ENCODE measurements around the gene TSHR. TPM values are rescaled to one million over a fixed set of nuclear protein-coding genes. Genes with fewer than 3 reads are reported as not detected.

Gene TSHR
- total and polyA plus RNA-seq, 2 donors (not counting 3 experiments of a cell fraction or from before 2014, with no cell fraction given) = not detected

DNA sequence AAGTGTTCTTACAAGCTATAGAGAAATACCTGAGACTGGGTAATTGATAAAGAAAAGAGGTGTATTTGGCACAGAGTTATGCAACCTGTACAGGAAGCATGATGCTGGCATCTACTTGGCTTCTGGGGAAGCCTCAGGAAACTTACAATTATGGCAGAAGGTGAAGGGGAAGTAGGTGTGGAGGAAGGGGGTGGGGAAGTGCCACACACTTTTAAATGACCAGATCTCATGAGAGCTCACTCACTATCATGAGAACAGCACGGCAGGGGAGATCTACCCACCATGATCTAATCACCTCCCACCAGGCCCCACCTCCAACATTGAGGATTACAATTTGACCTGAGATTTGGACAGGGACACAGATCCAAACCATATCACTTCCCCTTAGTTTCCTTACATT, 32.8 kb downstream of the TSHR start:
- Histone ChIP-seq H3K27me3 (ENCODE audit: control insufficient read depth in 2 of 2, insufficient read depth in 2 of 2, low read length in 2 of 2) (peaks cover 0 to 9% of the 10 kb centered on the region in 2 experiments), H3K9ac (replicated peaks; ENCODE audit: extremely low read depth, insufficient read depth, low read length) (no peak overlapping the region), H3K27ac (ENCODE audit: insufficient read depth, low read depth, low read length) (no peak overlapping the region), H3K79me2 (ENCODE audit: control insufficient read depth, insufficient read depth, low read length) (no peaks in the 10 kb centered on the region), H2AFZ (ENCODE audit: low read depth, low read length) (no peak overlapping the region), H3K4me3 (replicated peaks in 1 of 3; ENCODE audit: insufficient read depth in 1 of 3, low read depth in 1 of 3, low read length in 3 of 3) (no peak overlapping the region), H3K36me3 (ENCODE audit: control insufficient read depth in 2 of 2, extremely low read depth in 1 of 2, insufficient read depth in 2 of 2, low read length in 2 of 2) (no peaks in the 10 kb centered on the region), H3K9me1 (replicated peaks; ENCODE audit: control insufficient read depth, extremely low read depth, insufficient read depth, low read length) (no peaks in the 10 kb centered on the region), H4K20me1 (replicated peaks; ENCODE audit: control insufficient read depth, extremely low read depth, insufficient read depth, low read length) (no peaks in the 10 kb centered on the region), H3K4me1 (ENCODE audit: control insufficient read depth, extremely low read depth, insufficient read depth, low read length) (no peaks in the 10 kb centered on the region), H3K4me2 (ENCODE audit: insufficient read depth, low read length) (no peak overlapping the region), H3K9me3 (replicated peaks; ENCODE audit: control insufficient read depth, insufficient read depth, low read length) (no peaks in the 10 kb centered on the region)
- FAIRE-seq (no peak), DNase-seq (ENCODE audit: low read depth, low spot score) (no peak)
- no TSS peak for BruUV-seq (replicated peaks)
- TF ChIP-seq POLR2A (IDR thresholded peaks at IDR 0.05; ENCODE audit: low read depth, low read length) = no peak
- TF ChIP-seq, protein P1, sequence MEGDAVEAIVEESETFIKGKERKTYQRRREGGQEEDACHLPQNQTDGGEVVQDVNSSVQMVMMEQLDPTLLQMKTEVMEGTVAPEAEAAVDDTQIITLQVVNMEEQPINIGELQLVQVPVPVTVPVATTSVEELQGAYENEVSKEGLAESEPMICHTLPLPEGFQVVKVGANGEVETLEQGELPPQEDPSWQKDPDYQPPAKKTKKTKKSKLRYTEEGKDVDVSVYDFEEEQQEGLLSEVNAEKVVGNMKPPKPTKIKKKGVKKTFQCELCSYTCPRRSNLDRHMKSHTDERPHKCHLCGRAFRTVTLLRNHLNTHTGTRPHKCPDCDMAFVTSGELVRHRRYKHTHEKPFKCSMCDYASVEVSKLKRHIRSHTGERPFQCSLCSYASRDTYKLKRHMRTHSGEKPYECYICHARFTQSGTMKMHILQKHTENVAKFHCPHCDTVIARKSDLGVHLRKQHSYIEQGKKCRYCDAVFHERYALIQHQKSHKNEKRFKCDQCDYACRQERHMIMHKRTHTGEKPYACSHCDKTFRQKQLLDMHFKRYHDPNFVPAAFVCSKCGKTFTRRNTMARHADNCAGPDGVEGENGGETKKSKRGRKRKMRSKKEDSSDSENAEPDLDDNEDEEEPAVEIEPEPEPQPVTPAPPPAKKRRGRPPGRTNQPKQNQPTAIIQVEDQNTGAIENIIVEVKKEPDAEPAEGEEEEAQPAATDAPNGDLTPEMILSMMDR (IDR thresholded peaks at IDR 0.05; ENCODE audit: extremely low read depth in 1 of 2, insufficient read depth in 1 of 2, low read depth in 1 of 2, low read length in 2 of 2) = no peak
- no peak for TF ChIP-seq JUN (IDR thresholded peaks at IDR 0.05; ENCODE audit: borderline replicate concordance, insufficient read depth, insufficient read length, low read depth)
- TF ChIP-seq MYC (IDR thresholded peaks at IDR 0.05; ENCODE audit: low read depth, low read length) = no peak
- TF ChIP-seq, protein P2, sequence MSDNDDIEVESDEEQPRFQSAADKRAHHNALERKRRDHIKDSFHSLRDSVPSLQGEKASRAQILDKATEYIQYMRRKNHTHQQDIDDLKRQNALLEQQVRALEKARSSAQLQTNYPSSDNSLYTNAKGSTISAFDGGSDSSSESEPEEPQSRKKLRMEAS (IDR thresholded peaks at IDR 0.05; ENCODE audit: insufficient read depth, insufficient read length) = no peak
- TF ChIP-seq EZH2 (IDR thresholded peaks at IDR 0.05; ENCODE audit: borderline replicate concordance, low read depth, low read length, severe bottlenecking) = no peak
- TF ChIP-seq GATA2 (IDR thresholded peaks at IDR 0.05; ENCODE audit: insufficient read depth, insufficient read length, low read depth, low read length) = no peak
- no peak for TF ChIP-seq POLR2AphosphoS5 (IDR thresholded peaks at IDR 0.05; ENCODE audit: insufficient read depth, low read depth, low read length)
- TF ChIP-seq FOS (IDR thresholded peaks at IDR 0.05; ENCODE audit: borderline replicate concordance, insufficient read depth, low read length) = no peak
- ChIA-PET POLR2A (interaction anchor here (0.8 kb wide), 1 partner anchor 230 kb away, joined by 3 read pairs; no protein-coding TSS in a partner anchor), CTCF (interaction anchor here (1.0 to 5.0 kb wide), 9 partner anchors 10 to 932 kb away, joined by 3 to 99 read pairs (median 17); partner anchors contain the start of genes CEP128 and TSHR)
- intact Hi-C loops (cut with micrococcal nuclease) (loop anchor here (5.0 kb wide), 2 partner anchors 136 to 474 kb away; no protein-coding TSS in a partner anchor), dilution Hi-C loops (cut with MboI; ENCODE audit: extremely low pct_ligation_motif_present, low sequenced_read_pairs) (no loop called here)
